Transverse colon (tissue), 4 donors: ENCODE data around the gene PDLIM7. TPM values are rescaled to one million over a fixed set of nuclear protein-coding genes. Genes with fewer than 3 reads are reported as not detected.
A peak's percentile ranks its signal among the peaks of the same experiment; 100 is the strongest.
"Not testable (repeated sequence)": the region's sequence is repeated elsewhere in the genome, so short reads cannot be mapped to it uniquely, and the experiment has no call there.

ENCODE experiments used
- DNase-seq: peaks from one replicate; pipeline ENCODE4 v3.0.0-alpha.2; 2019
- H3K27ac ChIP-seq, 4 donors: fragments of 200-600 bp; sonication (generic); 2 replicates each; pipeline ENCODE4 v1.5.1; 2016 to 2018; ENCODE audit warnings: inconsistent platforms in 4 of 4
- H3K27me3 ChIP-seq: fragments of 200-600 bp; sonication (generic); 2 replicates; pipeline ENCODE4 v1.5.1; 2017; ENCODE audit warnings: inconsistent platforms
- H3K36me3 ChIP-seq, 4 donors: fragments of 200-600 bp; sonication (generic); 2 replicates each; pipeline ENCODE4 v1.5.1; 2017 to 2019; ENCODE audit warnings: inconsistent platforms in 4 of 4
- H3K4me1 ChIP-seq, 4 donors: fragments of 200-600 bp; sonication (generic); 2 replicates each; pipeline ENCODE4 v1.5.1; 2017 to 2020; ENCODE audit warnings: inconsistent platforms in 4 of 4
- H3K4me3 ChIP-seq, 4 donors: fragments of 200-600 bp; sonication (generic); 1 replicate in 1 of 4; 2 replicates in 3 of 4; pipeline versions ENCODE4 v1.5.1 to v1.6.1; 2017 to 2019; ENCODE audit warnings: inconsistent platforms in 4 of 4
- H3K9me3 ChIP-seq, 2 donors: fragments of 200-600 bp; sonication (generic); 2 replicates each; pipeline ENCODE4 v1.5.1; 2017 to 2019; ENCODE audit warnings: inconsistent platforms in 2 of 2
- CTCF ChIP-seq, 5 experiments: fragments of 200-600 bp in 3 of 5; fragments of 450-650 bp in 2 of 5; sonication (generic) in 3 of 5; IDR thresholded peaks; 1 replicate in 2 of 5; 2 replicates in 3 of 5; pipeline ENCODE4 v1.5.1; 2016 to 2017; ENCODE audit warnings: antibody characterized with exemption in 5 of 5, inconsistent platforms in 3 of 5, mild to moderate bottlenecking in 2 of 5, moderate library complexity in 1 of 5
- EP300 ChIP-seq: sonication (generic); formaldehyde crosslinking; IDR thresholded peaks from one replicate; pipeline ENCODE4 v1.6.1; 2017; ENCODE audit warnings: antibody characterized with exemption, low read depth
- POLR2A ChIP-seq: fragments of 450-650 bp; IDR thresholded peaks from one replicate; pipeline ENCODE4 v1.6.1; 2016; ENCODE audit warnings: antibody characterized with exemption, mild to moderate bottlenecking, moderate library complexity
- POLR2AphosphoS5 ChIP-seq, 3 donors: sonication (generic); formaldehyde crosslinking; IDR thresholded peaks; one replicate each; pipeline ENCODE4 v1.6.1; 2016; ENCODE audit warnings: antibody characterized with exemption in 3 of 3
- WGBS, 2 donors: methylation state at CpG; one replicate each; pipeline ENCODE4 v1.1.5; 2018; ENCODE audit warnings: low coverage in 1 of 2; 5-methylcytosine and 5-hydroxymethylcytosine counted together
- in situ Hi-C, 4 donors: fragments of 200-750 bp; cut with MboI; loops; one replicate each; pipeline versions ENCODE4 v1.15.0 to v1.15.1; 2017; ENCODE audit warnings: low sequenced_read_pairs in 3 of 4, low pct_ligation_motif_present in 1 of 4, low pct_unique_long_range_greater_than_20kb in 1 of 4
- intact Hi-C: fragments of 100-400 bp; cut with DNase I; formaldehyde crosslinking; loops from one replicate; pipeline ENCODE4 v1.15.1; 2023; ENCODE audit warnings: low total_unique reads
- total RNA-seq, 4 donors: library from RNA; depleted of rRNA; stranded (reverse); fragments of >200 nt; gene quantifications; one replicate each; pipeline ENCODE4 v1.1.0, GENCODE V29; 2016

PDLIM7 gene
- total RNA-seq, 4 donors from 2014 or later: 52.6 to 256 (median 78.6) TPM

GRCh38 chr5:177489119-177489716 is 8.2 kb downstream of the PDLIM7 start:
- no peaks in the 10 kb centered on the region for H3K27me3 ChIP-seq
- TF ChIP-seq POLR2A (no peak), EP300 (no peak), CTCF (IDR thresholded peaks at IDR 0.05) (peak in 4 of 5 experiments; percentile 12 to 24 (median 24))
- H3K4me1 ChIP-seq: peaks cover 20 to 48% (median 27%) of the 10 kb centered on the region in 4 donors
- no peak overlapping the region for H3K4me3 ChIP-seq
- intact Hi-C loops: no loop called here
- WGBS, 2 donors: 56% methylated on average over 26 of the region's 26 CpGs; no CpG with 5 or more reads in 1 of the 2 donors
- H3K9me3 ChIP-seq: no peaks in the 10 kb centered on the region
- H3K27ac ChIP-seq: peak overlapping the region in 3 of 4 donors; percentile 28 to 95 (median 94)
- peak; percentile 63 for DNase-seq
- no peaks in the 10 kb centered on the region for H3K36me3 ChIP-seq
- in situ Hi-C loops: no loop called here

DNA sequence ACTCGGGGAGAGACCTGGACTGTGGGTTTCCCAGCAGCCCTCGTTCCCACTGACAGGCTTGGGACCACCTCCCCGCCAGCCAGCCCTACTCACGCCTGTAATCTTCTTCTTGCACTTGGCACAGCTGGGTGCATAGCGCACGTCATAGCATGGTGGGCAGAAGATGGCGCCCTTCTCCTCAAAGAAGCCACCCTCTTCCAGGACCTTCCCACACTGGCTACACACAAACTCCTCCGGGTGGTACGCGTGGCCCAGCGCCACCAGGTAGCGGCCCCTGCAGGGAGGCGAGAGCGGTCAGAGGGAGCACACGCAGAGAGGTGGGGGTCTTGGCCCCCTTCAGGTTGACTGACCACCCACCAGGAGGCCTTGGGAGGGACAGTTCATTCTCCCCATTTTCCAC is 9.4 kb downstream of the PDLIM7 start:
- intact Hi-C loops: no loop called here
- in situ Hi-C loops: no loop called here
- DNase-seq: no peak
- H3K27me3 ChIP-seq: no peaks in the 10 kb centered on the region
- peak overlapping the region in 2 of 4 donors; percentile 1 to 94 for H3K27ac ChIP-seq
- peaks cover 10 to 39% (median 21%) of the 10 kb centered on the region in 4 donors for H3K4me1 ChIP-seq
- H3K4me3 ChIP-seq: no peak overlapping the region
- 78 to 93% methylated on average over 5 to 15 of the region's 15 CpGs for WGBS, 2 donors
- TF ChIP-seq POLR2A (no peak), CTCF (IDR thresholded peaks at IDR 0.05) (no peak), POLR2AphosphoS5 (IDR thresholded peaks at IDR 0.05) (no peak), EP300 (no peak)
- H3K9me3 ChIP-seq: no peaks in the 10 kb centered on the region
- H3K36me3 ChIP-seq: no peaks in the 10 kb centered on the region

DNA sequence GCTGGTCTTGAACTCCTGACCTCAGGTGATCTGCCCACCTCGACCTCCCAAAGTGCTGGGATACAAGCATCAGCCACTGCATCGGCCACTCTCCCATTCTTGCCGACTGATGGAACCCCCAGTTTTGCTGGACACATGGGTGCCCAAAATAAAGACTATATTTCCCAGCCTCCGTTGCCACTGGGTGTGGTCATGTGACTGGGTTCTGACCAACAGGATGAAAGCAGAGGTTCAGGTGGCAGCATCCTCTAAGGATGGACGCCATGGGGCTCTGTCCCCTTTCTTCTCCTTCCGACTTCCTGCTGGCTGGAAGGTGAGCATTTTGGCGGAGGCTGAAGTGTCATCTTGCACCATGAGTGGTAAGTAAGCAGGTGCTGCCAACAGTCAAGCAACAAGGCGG is 10.3 kb downstream of the PDLIM7 start:
- no peak for DNase-seq
- no peaks in the 10 kb centered on the region for H3K27me3 ChIP-seq
- H3K4me3 ChIP-seq: no peak overlapping the region
- peak overlapping the region in 1 of 4 donors; percentile 15 for H3K27ac ChIP-seq
- no peaks in the 10 kb centered on the region for H3K9me3 ChIP-seq
- intact Hi-C loops: no loop called here
- 88% methylated on average over 8 of the region's 8 CpGs; no CpG with 5 or more reads in 1 of the 2 donors for WGBS, 2 donors
- in situ Hi-C loops: no loop called here
- peaks cover 6 to 30% (median 19%) of the 10 kb centered on the region in 4 donors for H3K4me1 ChIP-seq
- no peaks in the 10 kb centered on the region for H3K36me3 ChIP-seq
- TF ChIP-seq EP300 (no peak), POLR2A (no peak), CTCF (IDR thresholded peaks at IDR 0.05) (no peak), POLR2AphosphoS5 (IDR thresholded peaks at IDR 0.05) (no peak)

- Histone ChIP-seq H3K4me3 (no peak overlapping the region), H3K27ac (no peak overlapping the region), H3K4me1 (peaks cover 4 to 25% (median 15%) of the 10 kb centered on the region in 4 donors), H3K36me3 (no peaks in the 10 kb centered on the region), H3K27me3 (no peaks in the 10 kb centered on the region), H3K9me3 (no peaks in the 10 kb centered on the region)
- in situ Hi-C loops: no loop called here
- intact Hi-C loops: no loop called here
- TF ChIP-seq POLR2AphosphoS5 (IDR thresholded peaks at IDR 0.05) (no peak), CTCF (IDR thresholded peaks at IDR 0.05) (no peak), POLR2A (no peak), EP300 (no peak)
- DNase-seq: no peak
- 89% methylated on average over 3 of the region's 3 CpGs; no CpG with 5 or more reads in 1 of the 2 donors for WGBS, 2 donors
Observed at GRCh38 chr5:177486256-177486655, 11.1 kb downstream of the PDLIM7 start.

- H3K9me3 ChIP-seq, H3K27me3 ChIP-seq, intact Hi-C loops, H3K36me3 ChIP-seq, in situ Hi-C loops, DNase-seq, H3K4me3 ChIP-seq: not testable (repeated sequence)
- WGBS, 2 donors: 100% methylated on average over 3 of the region's 3 CpGs; no CpG with 5 or more reads in 1 of the 2 donors
- Histone ChIP-seq H3K27ac (peak overlapping the region in 2 of 4 donors; percentile 15 to 91), H3K4me1 (peaks cover 3 to 26% (median 15%) of the 10 kb centered on the region in 4 donors)
Observed at GRCh38 chr5:177485753-177486152, 11.7 kb downstream of the PDLIM7 start.
